Hair follicular keratinocyte (primary cell): Measurements from ENCODE around the gene SLC12A2. TPM values are rescaled to one million over a fixed set of nuclear protein-coding genes. Genes with fewer than 3 reads are reported as not detected.

Experiments used
- total RNA-seq: library from RNA; depleted of rRNA; stranded (reverse); fragments of >200 nt; gene quantifications from 2 replicates; pipeline ENCODE4 v1.2.3, GENCODE V29; 2015

Gene SLC12A2
- total RNA-seq = 14.9 and 16.7 TPM in 2 replicates

GRCh38 chr5:128083033-128083810 is at the start of gene SLC12A2:
Gene SLC12A2 (plus strand): TSS chr5:128083766. CDS start chr5:128083955, 189 bp downstream.

